CD14-positive monocyte (primary cell): ENCODE measurements around the gene KRTAP10-6. TPM values are rescaled to one million over a fixed set of nuclear protein-coding genes. Genes with fewer than 3 reads are reported as not detected.

Source experiments
- DNase-seq, 3 donors: peaks; one replicate each; pipeline ENCODE4 v3.0.0-alpha.2; 2011 to 2022
- H2AFZ ChIP-seq: 2 replicates; pipeline ENCODE4 v1.6.0; 2012; ENCODE audit warnings: mild to moderate bottlenecking, low read depth, low read length, inconsistent platforms; ENCODE audit not compliant: insufficient read depth, poor library complexity, severe bottlenecking
- H3K27ac ChIP-seq, 2 donors: 1 replicate in 1 of 2; 2 replicates in 1 of 2; pipeline ENCODE4 v1.5.1; 2012 to 2013; ENCODE audit warnings: low read length in 2 of 2, control low read depth in 1 of 2, inconsistent platforms in 1 of 2, low read depth in 1 of 2, mild to moderate bottlenecking in 1 of 2
- H3K27me3 ChIP-seq, 2 donors: one replicate each; pipeline versions ENCODE4 v1.6.0 to v1.6.1; 2011 to 2013; ENCODE audit warnings: low read length in 2 of 2; ENCODE audit not compliant: control insufficient read depth in 2 of 2, insufficient read depth in 2 of 2
- H3K36me3 ChIP-seq, 2 donors: replicated peaks in 1 of 2; 1 replicate in 1 of 2; 2 replicates in 1 of 2; pipeline versions ENCODE4 v1.5.1 to v1.6.1; 2012 to 2013; ENCODE audit warnings: low read length in 2 of 2, control low read depth in 1 of 2, inconsistent platforms in 1 of 2, mild to moderate bottlenecking in 1 of 2; ENCODE audit not compliant: insufficient read depth in 2 of 2, control insufficient read depth in 1 of 2
- H3K4me1 ChIP-seq, 2 donors: 1 replicate in 1 of 2; 2 replicates in 1 of 2; pipeline versions ENCODE4 v1.5.1 to v1.6.1; 2012 to 2013; ENCODE audit warnings: low read length in 2 of 2, control low read depth in 1 of 2, inconsistent platforms in 1 of 2, mild to moderate bottlenecking in 1 of 2, moderate library complexity in 1 of 2; ENCODE audit not compliant: insufficient read depth in 2 of 2, control insufficient read depth in 1 of 2
- H3K4me2 ChIP-seq: replicated peaks from 2 replicates; pipeline ENCODE3; 2012; ENCODE audit warnings: low read length, moderate library complexity, mild to moderate bottlenecking; ENCODE audit not compliant: poor library complexity, severe bottlenecking; ENCODE audit errors: extremely low read depth
- H3K4me3 ChIP-seq, 3 experiments: fragments of 200-600 bp in 1 of 3; sonication (generic) in 1 of 3; replicated peaks in 1 of 3; 1 replicate in 2 of 3; 2 replicates in 1 of 3; pipeline ENCODE4 v1.5.1; 2011 to 2013; ENCODE audit warnings: low read length in 3 of 3, mild to moderate bottlenecking in 3 of 3, control low read depth in 2 of 3, low read depth in 2 of 3, inconsistent platforms in 1 of 3, moderate library complexity in 1 of 3
- H3K79me2 ChIP-seq: 2 replicates; pipeline ENCODE4 v1.6.0; 2012; ENCODE audit warnings: mild to moderate bottlenecking, control low read depth, inconsistent platforms, low read length, moderate library complexity; ENCODE audit not compliant: insufficient read depth
- H3K9ac ChIP-seq: 2 replicates; pipeline ENCODE4 v1.6.0; 2017; ENCODE audit warnings: low read length, mild to moderate bottlenecking; ENCODE audit not compliant: insufficient read depth, poor library complexity, severe bottlenecking
- H3K9me3 ChIP-seq, 2 donors: replicated peaks in 1 of 2; 1 replicate in 1 of 2; 2 replicates in 1 of 2; pipeline versions ENCODE4 v1.5.1 to v1.6.1; 2012 to 2013; ENCODE audit warnings: low read length in 2 of 2, control low read depth in 1 of 2; ENCODE audit not compliant: control insufficient read depth in 1 of 2, insufficient read depth in 1 of 2
- H4K20me1 ChIP-seq: 2 replicates; pipeline ENCODE4 v1.6.0; 2012; ENCODE audit warnings: mild to moderate bottlenecking, low read length, control low read depth, moderate library complexity; ENCODE audit not compliant: insufficient read depth
- H3K27ac Mint-ChIP-seq, 7 donors: one replicate each; pipeline ENCODE4 v1.8.0; 2020; ENCODE audit warnings: mild to moderate bottlenecking in 7 of 7, mixed read lengths in 7 of 7, moderate library complexity in 6 of 7, inconsistent platforms in 2 of 7
- H3K27me3 Mint-ChIP-seq, 3 donors: one replicate each; pipeline ENCODE4 v1.8.0; 2021 to 2022; ENCODE audit warnings: low read depth in 3 of 3, mild to moderate bottlenecking in 3 of 3, mixed read lengths in 3 of 3, moderate library complexity in 3 of 3, inconsistent platforms in 1 of 3
- H3K36me3 Mint-ChIP-seq, 2 donors: one replicate each; pipeline ENCODE4 v1.8.0; 2020; ENCODE audit warnings: mixed read lengths in 2 of 2, inconsistent platforms in 1 of 2, mild to moderate bottlenecking in 1 of 2
- H3K4me1 Mint-ChIP-seq: one replicate; pipeline ENCODE4 v1.8.0; 2020; ENCODE audit warnings: mild to moderate bottlenecking, mixed read lengths
- H3K4me3 Mint-ChIP-seq, 2 donors: one replicate each; pipeline ENCODE4 v1.8.0; 2020; ENCODE audit warnings: mild to moderate bottlenecking in 2 of 2, mixed read lengths in 2 of 2, moderate library complexity in 1 of 2
- H3K9me3 Mint-ChIP-seq, 7 donors: one replicate each; pipeline ENCODE4 v1.8.0; 2020 to 2022; ENCODE audit warnings: mixed read lengths in 7 of 7, mild to moderate bottlenecking in 6 of 7, moderate library complexity in 6 of 7, inconsistent platforms in 2 of 7
- WGBS: methylation state at CpG from one replicate; pipeline ENCODE4 v1.1.5; 2013; ENCODE audit warnings: missing lambda C conversion rate; ENCODE audit not compliant: insufficient coverage; 5-methylcytosine and 5-hydroxymethylcytosine counted together
- intact Hi-C, 2 donors: fragments of 100-400 bp; cut with micrococcal nuclease; formaldehyde crosslinking; loops; one replicate each; pipeline versions ENCODE4 v1.15.0 to v1.15.1; 2023
- polyA plus RNA-seq, 3 donors: library from polyadenylated mRNA; depleted of rRNA in 1 of 3; unstranded in 2 of 3; stranded (reverse) in 1 of 3; fragments of 300-500 nt in 2 of 3; fragments of >200 nt in 1 of 3; fragmentation: Illumina TruSeq in 2 of 3; gene quantifications; 1 replicate in 2 of 3; 2 replicates in 1 of 3; pipeline ENCODE4 v1.2.3, GENCODE V29; 2012 to 2021
- TF ChIP-seq, protein P1 (sequence below): fragments of 200-600 bp; IDR thresholded peaks from one replicate; pipeline ENCODE4 v1.8.0; 2022; ENCODE audit warnings: antibody characterized with exemption, mild to moderate bottlenecking

The KRTAP10-6 gene
- polyA plus RNA-seq, 3 donors, result not detected

DNA sequence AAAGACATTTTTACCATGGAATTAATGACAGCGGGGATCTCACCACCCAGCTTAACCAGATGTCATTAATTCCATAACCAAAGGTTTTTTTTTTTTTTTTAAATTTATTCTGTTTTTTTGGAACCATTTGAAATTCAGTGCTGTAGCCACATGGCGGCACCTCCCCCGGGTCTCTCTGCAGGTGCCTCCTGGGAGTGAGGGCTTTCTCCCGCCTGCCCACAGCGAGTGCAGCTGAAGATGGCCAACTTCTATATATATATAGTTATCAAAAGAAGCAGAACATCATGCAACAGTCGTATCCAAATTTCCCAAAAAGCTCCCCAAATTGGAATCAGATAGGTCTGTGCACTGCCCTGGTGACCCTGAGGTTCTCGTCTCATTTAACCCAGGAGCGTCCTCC is 23.2 kb upstream of the KRTAP10-6 start:
- H3K4me3 ChIP-seq, result no peak overlapping the region
- Mint-ChIP-seq H3K4me3 (no peak overlapping the region), H3K36me3 (no peaks in the 10 kb centered on the region), H3K27ac (no peak overlapping the region), H3K9me3 (peaks cover 25 to 40% (median 29%) of the 10 kb centered on the region in 7 donors), H3K27me3 (peaks cover 3 to 11% (median 4%) of the 10 kb centered on the region in 3 donors), H3K4me1 (peaks cover 10% of the 10 kb centered on the region)
- no peak overlapping the region for H2AFZ ChIP-seq
- TF ChIP-seq, protein P1, sequence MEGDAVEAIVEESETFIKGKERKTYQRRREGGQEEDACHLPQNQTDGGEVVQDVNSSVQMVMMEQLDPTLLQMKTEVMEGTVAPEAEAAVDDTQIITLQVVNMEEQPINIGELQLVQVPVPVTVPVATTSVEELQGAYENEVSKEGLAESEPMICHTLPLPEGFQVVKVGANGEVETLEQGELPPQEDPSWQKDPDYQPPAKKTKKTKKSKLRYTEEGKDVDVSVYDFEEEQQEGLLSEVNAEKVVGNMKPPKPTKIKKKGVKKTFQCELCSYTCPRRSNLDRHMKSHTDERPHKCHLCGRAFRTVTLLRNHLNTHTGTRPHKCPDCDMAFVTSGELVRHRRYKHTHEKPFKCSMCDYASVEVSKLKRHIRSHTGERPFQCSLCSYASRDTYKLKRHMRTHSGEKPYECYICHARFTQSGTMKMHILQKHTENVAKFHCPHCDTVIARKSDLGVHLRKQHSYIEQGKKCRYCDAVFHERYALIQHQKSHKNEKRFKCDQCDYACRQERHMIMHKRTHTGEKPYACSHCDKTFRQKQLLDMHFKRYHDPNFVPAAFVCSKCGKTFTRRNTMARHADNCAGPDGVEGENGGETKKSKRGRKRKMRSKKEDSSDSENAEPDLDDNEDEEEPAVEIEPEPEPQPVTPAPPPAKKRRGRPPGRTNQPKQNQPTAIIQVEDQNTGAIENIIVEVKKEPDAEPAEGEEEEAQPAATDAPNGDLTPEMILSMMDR, result no peak
- WGBS, result 96% methylated on average over 3 of the region's 8 CpGs
- peaks cover 22 to 25% of the 10 kb centered on the region in 2 donors for H3K9me3 ChIP-seq
- no peak for DNase-seq
- H3K27me3 ChIP-seq, result no peaks in the 10 kb centered on the region
- H3K79me2 ChIP-seq, result no peaks in the 10 kb centered on the region
- intact Hi-C loops, result no loop called here
- no peaks in the 10 kb centered on the region for H3K4me1 ChIP-seq
- no peak overlapping the region for H3K27ac ChIP-seq
- H3K36me3 ChIP-seq, result no peaks in the 10 kb centered on the region
- no peak overlapping the region for H3K4me2 ChIP-seq
- H3K9ac ChIP-seq, result no peak overlapping the region
- no peaks in the 10 kb centered on the region for H4K20me1 ChIP-seq

DNA sequence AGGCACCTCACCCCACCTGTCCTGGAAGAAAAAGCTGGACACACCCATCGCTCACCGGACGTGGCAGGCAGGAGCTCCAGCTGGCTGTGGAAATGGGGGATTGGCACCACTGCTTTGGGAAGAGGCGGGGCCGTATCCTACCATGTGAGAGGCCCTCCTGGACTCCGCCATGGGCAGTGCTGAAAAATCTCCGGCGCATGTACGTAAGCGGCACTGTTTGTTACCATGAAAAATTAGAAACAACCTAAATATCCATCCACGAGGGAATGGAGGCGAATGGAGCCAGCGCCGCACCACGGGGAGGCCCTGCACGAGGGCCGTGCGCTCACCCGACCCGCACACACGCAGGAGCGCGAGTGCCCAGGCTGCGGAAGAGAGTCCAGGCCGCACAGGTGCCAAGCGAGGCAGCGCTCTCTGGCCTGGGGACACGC is 22.7 kb upstream of the KRTAP10-6 start:
- H3K4me3 Mint-ChIP-seq, result no peak overlapping the region
- Histone ChIP-seq H3K27ac (no peak overlapping the region), H3K9ac (no peak overlapping the region), H3K9me3 (peaks cover 23 to 29% of the 10 kb centered on the region in 2 donors), H3K79me2 (no peaks in the 10 kb centered on the region), H3K4me3 (no peak overlapping the region), H3K4me2 (no peak overlapping the region), H3K36me3 (no peaks in the 10 kb centered on the region), H2AFZ (no peak overlapping the region), H4K20me1 (no peaks in the 10 kb centered on the region), H3K4me1 (no peaks in the 10 kb centered on the region), H3K27me3 (no peaks in the 10 kb centered on the region)
- no peaks in the 10 kb centered on the region for H3K36me3 Mint-ChIP-seq
- peaks cover 10% of the 10 kb centered on the region for H3K4me1 Mint-ChIP-seq
- H3K27me3 Mint-ChIP-seq, result peaks cover 3 to 11% (median 4%) of the 10 kb centered on the region in 3 donors
- intact Hi-C loops, result no loop called here
- TF ChIP-seq, protein P1, result no peak
- DNase-seq, result no peak
- no peak overlapping the region for H3K27ac Mint-ChIP-seq
- 98% methylated on average over 22 of the region's 28 CpGs for WGBS
- H3K9me3 Mint-ChIP-seq, result peaks cover 23 to 44% (median 32%) of the 10 kb centered on the region in 7 donors
